HG02798 (cell line): ENCODE data around the gene MACROD2.

Experiments used
- ATAC-seq: cut with Tn5 transposase; IDR thresholded peaks from one replicate; pipeline ENCODE4 v1.9.1; 2021; ENCODE audit warnings: mild to moderate bottlenecking; ENCODE audit not compliant: unreplicated experiment, poor library complexity

MACROD2 gene

GRCh38 chr20:14765370-14765701 is 770.0 kb downstream of the MACROD2 start:
- no peak for ATAC-seq

- ATAC-seq: no peak
Measured at GRCh38 chr20:14773486-14773885, 778.2 kb downstream of the MACROD2 start.

- no peak for ATAC-seq
Measured at GRCh38 chr20:14775778-14776177, 780.5 kb downstream of the MACROD2 start.

- ATAC-seq: no peak
Measured at GRCh38 chr20:14777591-14777990, 782.3 kb downstream of the MACROD2 start.

GRCh38 chr20:14778096-14778495 is 782.8 kb downstream of the MACROD2 start:
- ATAC-seq: no peak

GRCh38 chr20:14778875-14779274 is 783.6 kb downstream of the MACROD2 start:
- ATAC-seq: no peak

GRCh38 chr20:14780508-14780907 is 785.2 kb downstream of the MACROD2 start:
- ATAC-seq: no peak

GRCh38 chr20:14782731-14783130 is 787.4 kb downstream of the MACROD2 start:
- no peak for ATAC-seq

GRCh38 chr20:14783766-14784165 is 788.5 kb downstream of the MACROD2 start:
- ATAC-seq: no peak

GRCh38 chr20:14785065-14785743 is 789.9 kb downstream of the MACROD2 start:
- no peak for ATAC-seq

GRCh38 chr20:14790190-14790589 is 794.9 kb downstream of the MACROD2 start:
- ATAC-seq: no peak

- no peak for ATAC-seq
Measured at GRCh38 chr20:14790771-14791620, 795.7 kb downstream of the MACROD2 start.

GRCh38 chr20:14792915-14793314 is 797.6 kb downstream of the MACROD2 start:
- ATAC-seq: no peak

GRCh38 chr20:14799545-14800216 is 804.4 kb downstream of the MACROD2 start:
- ATAC-seq: no peak

- ATAC-seq: no peak
Measured at GRCh38 chr20:14800707-14801425, 805.5 kb downstream of the MACROD2 start.

GRCh38 chr20:14801591-14802325 is 806.4 kb downstream of the MACROD2 start:
- ATAC-seq: peak; percentile 66

GRCh38 chr20:14807224-14807623 is 811.9 kb downstream of the MACROD2 start:
- no peak for ATAC-seq

- no peak for ATAC-seq
Measured at GRCh38 chr20:14815340-14815739, 820.0 kb downstream of the MACROD2 start.

GRCh38 chr20:14816471-14816870 is 821.2 kb downstream of the MACROD2 start:
- no peak for ATAC-seq

GRCh38 chr20:14817101-14817500 is 821.8 kb downstream of the MACROD2 start:
- ATAC-seq: no peak
